HG03039 (cell line): Measurements from ENCODE around the gene LAMB1.

Source experiments
- ATAC-seq: cut with Tn5 transposase; IDR thresholded peaks from one replicate; pipeline ENCODE4 v1.9.1; 2021; ENCODE audit warnings: mild to moderate bottlenecking, moderate library complexity; ENCODE audit not compliant: unreplicated experiment

The LAMB1 gene

DNA sequence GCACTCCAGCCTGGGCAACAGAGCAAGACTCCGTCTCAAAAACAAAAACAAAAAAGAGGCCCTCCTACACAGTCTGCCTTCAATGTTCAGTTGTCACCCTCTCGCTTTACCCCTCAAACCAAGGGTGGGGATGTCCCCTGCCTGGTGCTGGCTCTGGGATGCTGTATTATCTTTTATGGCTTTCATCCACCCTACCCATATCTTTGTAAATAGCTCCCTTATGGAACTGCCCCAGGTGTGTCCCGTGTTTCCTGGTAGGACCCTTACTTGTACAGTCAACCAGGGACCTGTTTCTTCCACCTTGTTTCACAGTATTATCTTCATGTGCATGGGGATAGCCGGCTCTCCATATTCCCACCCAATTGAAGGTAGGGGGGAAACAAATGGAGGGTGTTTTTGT is 15.7 kb upstream of the LAMB1 start:
- ATAC-seq: no peak

DNA sequence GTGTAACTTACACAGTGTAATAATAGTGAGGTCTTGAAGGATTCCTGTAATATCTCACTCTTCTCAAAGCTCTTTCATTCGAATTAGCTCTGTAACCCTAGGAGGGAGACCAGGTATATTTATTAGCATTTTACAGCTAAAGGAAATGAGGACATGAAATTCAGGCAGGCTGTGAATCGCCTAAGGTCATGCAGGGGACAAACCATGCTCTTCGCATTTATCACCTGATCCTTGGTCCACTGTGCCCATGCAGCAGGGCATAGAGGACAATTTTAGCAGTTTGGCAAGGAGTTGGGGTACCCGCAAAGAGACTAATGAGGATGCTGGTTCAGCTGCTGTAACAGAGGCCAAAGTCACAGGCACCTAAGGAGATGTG is 14.8 kb upstream of the LAMB1 start:
- no peak for ATAC-seq

DNA sequence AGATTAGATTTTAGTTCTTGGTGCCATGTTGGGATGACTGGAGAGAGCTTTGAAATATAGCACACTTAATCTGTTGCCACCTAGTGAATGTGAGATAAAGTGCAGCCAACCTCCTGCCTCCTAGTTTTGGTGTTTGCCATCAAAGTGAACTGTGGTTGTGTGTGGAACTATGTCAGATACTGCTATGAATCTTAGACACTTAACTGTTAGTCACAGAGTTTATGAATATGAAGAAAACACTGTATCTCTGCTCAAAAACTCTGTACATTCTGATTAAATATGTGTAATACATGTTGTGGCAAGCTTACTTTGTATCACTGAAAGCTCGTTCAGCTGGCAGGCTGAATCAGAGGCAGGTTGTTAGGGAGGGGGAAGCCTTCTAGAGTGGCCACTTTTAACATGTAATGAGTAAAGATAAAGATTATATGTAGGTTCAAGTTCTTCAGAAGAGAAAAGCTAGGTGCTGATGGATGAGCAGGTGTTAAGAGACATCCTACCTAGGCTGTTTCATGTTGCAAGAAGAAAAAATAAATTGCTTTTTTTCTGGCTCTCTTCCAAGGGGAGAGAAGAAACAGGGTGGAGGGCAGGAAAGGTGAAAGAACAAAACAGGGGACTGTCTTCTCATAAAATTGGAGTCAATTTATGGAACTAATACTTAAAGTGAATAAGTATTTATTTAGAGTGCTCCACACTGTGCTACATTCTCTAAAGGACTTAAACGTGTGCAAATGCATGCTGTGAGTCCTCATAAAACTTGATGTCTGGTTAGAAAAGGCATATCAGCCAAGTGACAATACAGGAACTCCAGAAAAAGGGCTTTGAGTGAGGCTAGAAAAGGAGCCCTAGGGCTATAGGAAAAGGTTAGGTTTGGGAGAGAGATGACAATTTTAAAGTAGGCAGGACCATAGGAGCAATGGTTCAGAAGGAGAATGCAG is 14.1 kb upstream of the LAMB1 start:
- ATAC-seq: no peak

DNA sequence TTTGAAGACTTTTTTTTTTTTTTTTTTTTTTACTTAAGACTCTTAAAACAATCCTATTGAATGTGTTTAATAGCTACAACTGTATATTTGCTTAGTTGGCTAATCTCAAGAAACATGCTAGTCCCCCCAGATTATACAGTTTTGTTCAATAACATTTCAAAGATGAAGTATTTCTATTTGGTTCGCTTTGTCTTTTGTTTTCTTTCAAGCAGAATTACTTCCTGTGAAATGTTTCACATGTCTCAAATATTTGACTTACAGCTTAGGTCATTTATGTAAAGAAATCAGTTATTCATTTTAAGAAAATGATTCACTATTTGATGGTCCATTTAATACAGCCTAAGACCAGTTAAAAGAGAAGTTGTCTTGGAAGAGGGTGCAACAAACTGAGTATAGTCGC is 12.8 kb upstream of the LAMB1 start:
- no peak for ATAC-seq

DNA sequence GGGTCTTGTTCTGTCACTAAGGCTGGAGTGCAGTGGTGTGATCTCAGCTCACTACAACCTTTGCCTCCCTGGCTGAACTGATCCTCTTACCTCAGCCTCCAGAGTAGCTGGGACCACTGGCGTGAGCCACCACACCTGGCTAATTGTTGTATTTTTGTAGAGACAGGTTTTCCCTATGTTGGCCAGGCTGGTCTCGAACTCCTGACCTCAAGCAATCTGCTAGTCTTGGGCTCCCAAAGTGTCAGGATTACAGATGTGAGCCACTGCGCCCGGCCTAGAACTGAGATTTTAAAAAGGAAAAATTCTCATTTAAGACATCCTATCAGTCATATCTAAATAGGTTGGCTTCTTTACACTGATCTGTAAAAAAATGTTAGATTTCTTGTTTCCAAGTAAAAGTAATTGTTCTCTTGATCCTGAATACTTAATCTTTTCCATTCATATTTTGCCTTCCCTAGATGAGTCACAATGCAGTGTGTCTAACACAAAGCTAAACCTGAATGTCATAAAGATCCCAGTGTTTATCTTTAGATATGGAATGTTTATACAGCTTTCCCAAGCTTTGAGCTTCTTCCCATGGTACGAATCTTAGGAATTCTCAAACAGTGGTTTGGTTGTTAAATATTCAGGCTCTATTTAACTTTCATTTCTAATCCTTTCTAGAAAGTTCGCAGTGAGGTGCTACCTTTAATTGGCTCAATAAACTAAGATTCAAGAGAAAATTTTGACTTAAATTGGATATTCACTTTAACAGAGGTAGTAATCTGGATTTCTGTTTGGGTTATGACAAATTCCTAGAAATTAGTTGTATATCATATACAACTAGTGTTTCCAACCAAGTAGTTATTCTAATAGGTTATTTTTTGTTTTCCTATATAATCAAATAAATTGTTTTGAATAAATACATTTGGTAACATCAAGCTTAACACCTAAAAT is 12.1 kb upstream of the LAMB1 start:
- no peak for ATAC-seq

DNA sequence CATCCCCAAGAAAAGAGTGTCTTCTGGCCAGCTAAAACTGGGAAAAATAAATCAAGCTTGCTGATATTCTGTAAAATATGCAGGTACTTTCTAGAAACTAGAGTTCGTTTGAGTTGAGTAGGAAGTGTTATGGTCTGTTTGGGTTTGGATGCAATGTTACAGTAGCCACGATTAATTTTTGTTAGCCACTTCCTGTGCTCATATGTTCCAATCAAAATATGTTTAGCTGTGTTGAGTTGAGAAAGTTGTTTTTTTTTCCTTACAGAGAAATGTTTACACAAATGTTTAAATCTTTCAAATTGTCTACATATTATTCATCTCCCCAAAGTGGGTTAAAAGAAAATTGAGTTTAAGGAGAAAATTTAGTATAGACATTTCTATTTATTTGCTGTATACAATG is 11.3 kb upstream of the LAMB1 start:
- ATAC-seq: no peak

DNA sequence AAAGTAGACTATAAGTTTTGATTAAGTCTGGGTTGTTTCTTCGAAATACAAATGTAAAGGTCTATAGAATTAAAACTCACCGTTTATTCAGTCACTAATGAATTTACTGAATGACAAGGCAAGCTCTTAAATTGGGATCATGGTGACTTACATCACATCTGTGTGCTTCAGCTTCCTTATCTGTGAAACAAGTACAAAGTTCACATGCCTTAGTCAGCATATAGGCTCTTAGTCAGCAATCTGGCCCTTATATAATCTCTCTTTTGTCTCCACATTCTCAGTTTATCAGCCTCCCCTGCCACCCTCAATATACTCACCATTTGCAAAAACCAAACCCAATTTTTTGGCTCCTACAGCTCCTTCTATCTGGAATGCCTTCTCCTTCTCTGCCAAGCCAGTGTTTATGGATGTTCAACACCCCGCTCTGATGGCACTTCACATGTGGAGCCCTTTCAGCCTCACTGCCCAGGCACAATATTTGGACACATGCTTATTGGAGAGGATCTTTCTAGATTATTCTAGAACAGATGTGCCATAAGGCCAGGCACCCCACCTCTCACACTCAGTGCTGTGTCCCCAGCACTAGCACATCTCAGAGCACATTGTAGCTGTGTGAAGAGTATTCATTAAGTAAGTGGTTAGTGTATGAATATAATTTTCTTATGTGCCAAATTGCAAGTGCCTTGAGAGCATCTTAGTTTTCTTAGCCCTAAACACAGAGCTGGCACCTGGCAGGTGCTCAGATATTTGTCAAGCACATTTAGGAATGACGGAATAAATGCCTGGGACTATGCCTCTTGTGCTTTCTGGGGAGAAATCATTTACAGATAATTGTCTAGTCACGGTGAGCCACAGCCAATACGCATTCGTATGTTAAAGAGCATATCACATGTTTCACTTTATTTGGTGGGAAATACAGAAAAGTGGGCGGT is 9.8 kb upstream of the LAMB1 start:
- ATAC-seq: no peak

DNA sequence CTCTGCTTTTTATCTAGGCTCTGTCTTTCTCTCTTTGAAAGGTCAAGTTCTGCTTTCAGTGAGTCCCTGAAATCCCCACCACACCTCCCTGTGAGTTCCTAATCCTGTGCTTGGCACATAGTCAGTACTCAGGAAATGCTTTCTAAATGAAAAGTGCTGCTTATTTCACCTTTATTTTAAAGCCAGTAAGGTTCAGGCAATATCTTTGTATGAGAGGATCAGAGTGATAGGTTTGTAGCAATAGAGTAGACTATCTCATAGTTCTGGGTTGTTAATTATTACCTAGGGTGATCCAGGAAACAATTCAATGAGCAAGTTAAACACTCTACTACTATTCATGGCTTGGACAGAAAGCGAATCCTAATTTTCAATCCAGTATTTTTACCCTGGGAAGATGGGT is 7.4 kb upstream of the LAMB1 start:
- no peak for ATAC-seq

DNA sequence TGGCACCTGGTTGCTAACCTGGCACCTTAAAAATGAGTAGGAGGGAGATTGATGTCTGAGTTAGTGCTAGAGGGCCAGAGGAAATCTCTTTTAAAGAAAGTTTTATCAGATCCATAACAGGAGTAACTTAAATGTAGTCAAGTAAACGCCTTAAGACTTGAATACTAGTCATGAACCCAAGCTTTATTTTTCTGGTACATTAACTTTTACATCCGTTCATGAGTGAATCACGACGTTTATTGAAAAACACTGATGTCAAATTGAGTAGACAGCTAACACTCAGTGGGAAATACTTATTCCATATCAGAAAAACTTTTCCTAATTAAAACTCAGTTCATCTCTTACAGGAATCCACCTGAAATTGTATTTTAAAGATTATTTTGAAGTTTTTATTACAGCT is 6.9 kb upstream of the LAMB1 start:
- ATAC-seq: no peak

DNA sequence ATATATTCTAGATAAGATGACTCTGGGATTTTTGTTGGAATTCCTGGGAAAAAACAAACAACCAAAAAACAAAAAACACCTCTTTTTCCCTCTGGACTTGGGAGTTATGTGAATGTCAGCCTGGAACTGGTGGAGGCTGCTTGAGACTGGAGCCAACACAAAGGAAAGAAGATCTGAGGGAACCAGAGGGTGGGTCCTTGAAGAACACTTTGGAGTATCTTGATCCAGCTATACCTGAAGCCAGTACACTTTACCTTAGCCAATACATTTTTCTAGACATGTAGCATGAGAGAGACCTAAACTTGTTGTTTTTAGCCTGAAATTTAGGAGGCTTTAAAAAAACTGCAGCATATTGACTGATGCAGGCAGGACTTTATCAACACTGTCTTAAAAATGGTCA is 5.9 kb upstream of the LAMB1 start:
- ATAC-seq: no peak

DNA sequence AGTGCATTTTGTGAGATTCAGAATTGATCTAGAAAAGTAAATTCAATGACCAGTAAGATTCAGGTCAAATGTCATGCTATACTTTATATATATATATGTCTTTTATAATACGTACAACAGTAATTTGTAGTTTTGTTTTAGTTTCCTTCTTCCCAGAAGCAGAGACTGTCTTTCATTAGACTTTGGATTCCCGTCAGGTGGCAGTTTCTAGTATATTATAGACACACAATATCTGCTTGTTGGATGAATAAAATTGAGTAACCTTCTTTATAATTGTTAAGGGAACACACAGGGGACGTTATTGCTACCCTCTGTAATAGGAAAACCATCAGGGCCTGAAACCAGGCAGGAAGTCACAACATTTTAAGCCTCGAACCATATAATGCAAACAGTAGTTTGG is 5.3 kb upstream of the LAMB1 start:
- ATAC-seq: no peak

DNA sequence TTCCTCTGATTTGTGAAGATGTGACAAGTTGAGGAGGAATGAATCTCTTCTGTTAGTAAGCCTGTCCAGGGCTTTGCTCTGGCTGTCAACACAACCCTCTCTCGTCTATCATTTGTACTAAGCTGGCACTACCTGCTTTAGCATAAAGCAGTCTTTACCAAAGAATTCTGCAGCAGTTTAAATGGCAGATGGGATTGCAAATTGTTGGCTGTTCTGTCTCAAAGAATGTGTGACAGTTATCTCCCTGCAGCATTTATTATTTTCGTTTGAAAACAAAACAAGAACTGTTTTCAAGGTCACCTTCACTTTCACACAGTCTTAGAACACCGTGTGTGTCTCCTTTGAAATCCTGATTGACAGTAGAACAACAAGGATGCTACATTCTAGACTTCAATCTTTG is 4.8 kb upstream of the LAMB1 start:
- no peak for ATAC-seq

DNA sequence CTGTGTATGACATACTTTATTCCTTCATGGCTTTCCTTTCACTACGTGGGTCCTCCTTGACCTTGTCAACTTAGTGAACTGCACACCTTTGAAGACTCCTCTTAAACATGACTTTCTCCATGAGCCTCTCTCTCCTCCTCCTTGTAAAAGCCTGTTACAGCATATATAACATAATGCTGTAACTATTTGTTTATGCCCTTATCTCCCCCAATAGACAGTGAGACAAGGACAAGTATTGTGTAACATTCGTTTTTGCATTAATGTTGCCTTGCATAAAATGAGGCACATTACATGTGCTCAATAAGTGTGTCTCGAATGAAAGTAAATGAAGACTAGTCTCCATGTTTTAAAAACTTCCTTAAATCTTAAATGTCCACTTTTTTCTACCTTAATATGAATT is 4.3 kb upstream of the LAMB1 start:
- ATAC-seq: no peak

DNA sequence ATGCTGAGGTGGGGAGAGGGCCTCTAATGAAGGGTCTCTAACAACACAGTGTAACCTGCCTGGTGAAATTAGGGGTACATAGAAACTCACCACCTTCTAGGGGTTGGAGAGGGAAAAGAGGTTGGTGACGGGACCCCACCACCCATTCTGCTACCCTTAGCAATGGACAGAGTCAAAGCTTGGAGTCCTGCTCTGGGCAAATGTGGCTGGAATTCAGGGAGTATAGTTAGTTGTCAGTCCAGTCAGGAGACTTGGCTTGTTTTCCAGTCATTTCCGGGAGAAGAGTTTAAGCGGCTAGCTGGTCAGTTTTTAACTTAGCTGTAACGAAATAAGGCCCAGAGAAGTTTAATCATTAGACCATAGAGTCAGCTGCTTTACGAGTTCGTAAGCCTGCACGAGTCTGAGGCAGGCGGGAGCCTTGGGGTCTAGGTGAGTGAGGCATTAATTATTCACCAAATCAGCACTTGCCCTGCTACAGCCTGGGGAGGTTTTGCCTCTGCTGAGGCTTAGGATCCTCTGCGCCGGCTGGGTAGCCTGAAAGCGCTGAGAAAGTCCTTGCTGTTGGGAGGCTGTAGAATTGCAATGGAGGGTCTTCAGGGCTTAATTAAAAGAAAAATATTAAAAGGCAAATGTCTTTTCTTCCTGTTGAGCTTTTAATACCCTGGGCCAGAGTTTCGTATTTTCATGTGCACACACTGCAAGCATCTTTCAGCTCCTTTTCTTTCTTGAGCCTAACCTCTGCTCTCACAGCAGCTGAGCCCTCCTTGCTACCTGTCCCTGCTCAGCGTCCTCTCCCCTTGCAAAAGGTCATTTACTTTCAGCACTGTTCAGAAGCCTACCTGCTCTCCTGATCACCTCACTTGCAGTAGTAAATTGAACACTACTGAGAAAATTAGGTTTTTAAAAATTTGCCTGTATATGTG is 1.5 kb upstream of the LAMB1 start:
- no peak for ATAC-seq

DNA sequence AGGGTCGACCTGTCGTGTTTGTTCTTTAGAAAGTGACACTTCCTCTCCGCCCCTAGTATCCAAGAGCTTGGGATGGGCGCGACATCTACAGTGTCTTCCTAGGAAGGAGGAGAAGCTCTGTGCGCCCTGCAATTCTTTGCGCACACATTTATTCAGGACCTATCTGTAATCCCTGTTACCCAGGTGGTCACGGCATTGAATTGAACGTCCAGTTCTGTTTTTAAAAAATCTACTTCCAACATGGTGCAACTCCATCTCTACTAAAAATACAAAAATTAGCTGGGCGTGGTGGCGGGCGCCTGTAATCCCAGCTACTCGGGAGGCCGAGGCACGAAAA is 606 bp upstream of the LAMB1 start:
- no peak for ATAC-seq

DNA sequence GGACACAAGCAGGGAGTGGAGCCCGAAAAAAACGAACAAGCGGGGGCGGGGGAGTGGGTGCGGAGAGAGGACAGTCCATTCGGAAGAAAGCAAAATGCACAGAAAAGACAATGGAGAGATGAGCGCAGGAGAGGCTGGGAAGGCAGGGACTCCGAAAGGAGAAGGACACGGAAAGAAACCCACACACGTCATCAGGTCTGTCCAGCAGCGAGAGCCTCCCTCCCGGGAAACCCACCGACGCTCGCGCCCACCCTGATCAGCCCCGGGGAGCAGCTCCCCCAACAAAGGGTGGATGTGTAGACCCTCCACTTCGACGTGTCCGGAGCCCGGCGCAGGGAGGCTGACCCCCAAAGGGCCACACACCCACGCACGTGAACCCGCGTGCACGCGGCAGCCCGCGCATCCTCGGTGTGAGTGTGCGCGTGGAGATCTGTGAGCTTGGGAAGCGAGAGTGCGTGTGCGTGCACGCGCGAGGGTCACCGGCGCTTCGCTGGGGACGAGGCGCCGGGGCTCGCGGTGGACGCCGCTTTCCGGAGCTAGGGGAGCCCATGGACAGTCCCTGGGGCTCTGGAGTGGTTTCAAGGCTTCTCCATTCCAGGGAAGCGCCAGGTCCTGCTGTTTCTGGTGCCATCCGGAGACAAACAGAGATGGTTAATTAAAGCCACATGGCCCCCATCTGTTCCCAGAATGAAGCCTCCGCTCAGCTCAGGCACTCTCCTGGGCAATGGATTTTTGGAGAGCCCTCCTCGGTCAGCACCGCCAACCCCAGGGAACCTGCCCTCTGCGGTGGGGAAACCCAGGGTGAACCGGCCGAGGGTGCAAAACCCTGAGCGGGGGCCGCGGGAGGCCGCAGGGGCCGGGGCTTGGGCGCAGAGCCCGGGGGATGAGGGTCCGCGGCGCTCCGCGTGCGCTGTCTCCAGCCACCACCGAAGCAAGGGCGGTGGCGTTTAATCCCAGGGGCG is 916 bp downstream of the LAMB1 start:
- ATAC-seq: no peak

DNA sequence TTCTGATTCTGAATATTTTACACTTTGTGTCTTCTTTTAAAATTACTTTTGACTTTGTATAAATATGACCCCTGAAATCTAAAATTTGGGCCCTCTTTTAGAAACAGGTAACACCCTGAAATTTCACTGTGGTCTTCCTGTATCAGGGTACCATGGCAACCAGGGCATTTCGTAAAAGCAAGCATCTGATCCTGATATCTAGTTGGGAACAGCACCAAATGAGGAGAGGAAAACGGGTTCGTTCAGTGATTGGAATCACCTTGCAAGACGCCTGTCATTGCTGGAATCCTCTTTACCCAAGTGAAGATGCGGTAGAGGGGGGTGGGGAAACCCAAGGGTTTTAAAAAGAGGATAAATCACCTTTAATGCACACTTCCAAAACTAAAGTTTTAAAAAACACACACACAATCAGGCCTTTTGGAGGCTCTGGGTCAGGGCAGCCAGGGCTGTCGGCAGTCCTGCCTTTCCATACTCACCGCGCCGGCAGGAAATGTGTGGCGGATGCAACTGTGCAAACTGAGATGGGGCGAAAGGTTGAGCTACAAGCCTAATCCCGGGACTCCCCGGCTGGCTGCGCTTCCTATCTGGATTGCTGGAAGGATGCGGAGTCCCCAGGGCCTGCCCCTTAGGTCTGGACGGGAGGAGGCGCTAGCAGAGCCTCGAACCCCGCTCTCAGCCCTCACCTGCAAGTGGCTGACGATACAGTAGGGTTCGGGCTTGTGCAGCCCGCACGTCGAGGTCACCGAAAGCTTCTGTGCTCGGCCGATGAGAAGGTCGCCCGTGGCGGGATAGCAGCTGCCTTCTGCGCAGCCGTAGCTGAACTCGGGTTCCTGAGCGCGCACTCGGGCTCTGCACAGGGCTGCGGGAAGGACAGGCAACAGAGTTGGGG is 1.8 kb downstream of the LAMB1 start:
- no peak for ATAC-seq
